IMR-90 (cell line): Measurements from ENCODE around the gene FUBP3. TPM values are rescaled to one million over a fixed set of nuclear protein-coding genes. Genes with fewer than 3 reads are reported as not detected.
A peak's percentile ranks its signal among the peaks of the same experiment; 100 is the strongest.

Experiments
- ATAC-seq: fragments of 200-7000 bp; cut with Tn5 transposase; 2 replicates; pipeline ENCODE4 v1.9.1; 2020; ENCODE audit warnings: low read depth, mild to moderate bottlenecking, moderate library complexity
- BruUV-seq: library from RNA; stranded (reverse); fragments of 400-500 nt; replicated peaks from 2 replicates; lab custom pipeline; 2021; lab: Mats Ljungman, UMichigan
- CTCF ChIA-PET: fragments of 300-600 bp; formaldehyde crosslinking; extraction: SDS; loops from one replicate; lab custom pipeline; 2021; ENCODE audit warnings: antibody characterized with exemption; lab: Yijun Ruan, JAX
- POLR2A ChIA-PET: fragments of 300-600 bp; sonication (Branson Sonifier 250); formaldehyde crosslinking; loops from one replicate; lab custom pipeline; 2022; ENCODE audit warnings: antibody characterized with exemption; ENCODE audit not compliant: unreplicated experiment; lab: Charles Lee
- DNase-seq: peaks from one replicate; pipeline ENCODE4 v3.0.0; 2013
- H2AFZ ChIP-seq: replicated peaks from 2 replicates; pipeline ENCODE3; 2013; ENCODE audit warnings: low read length, mild to moderate bottlenecking; ENCODE audit not compliant: poor library complexity
- H2AK5ac ChIP-seq: 2 replicates; pipeline ENCODE4 v1.6.1; 2013; ENCODE audit warnings: low read depth, low read length, inconsistent platforms
- H2AK9ac ChIP-seq: replicated peaks from 2 replicates; pipeline ENCODE3; 2013; ENCODE audit warnings: mild to moderate bottlenecking, low read depth, low read length, moderate library complexity; ENCODE audit not compliant: poor library complexity
- H2BK120ac ChIP-seq: 2 replicates; pipeline ENCODE4 v1.6.1; 2013; ENCODE audit warnings: low read depth, low read length, inconsistent platforms
- H2BK15ac ChIP-seq: 3 replicates; pipeline ENCODE4 v1.6.1; 2013; ENCODE audit warnings: low read depth, low read length, inconsistent platforms
- H2BK20ac ChIP-seq: 2 replicates; pipeline ENCODE4 v1.6.1; 2013; ENCODE audit warnings: low read depth, mild to moderate bottlenecking, inconsistent platforms, low read length, moderate library complexity
- H2BK5ac ChIP-seq: 2 replicates; pipeline ENCODE4 v1.6.1; 2013; ENCODE audit warnings: mild to moderate bottlenecking, low read depth, low read length, inconsistent platforms; ENCODE audit not compliant: poor library complexity, severe bottlenecking
- H3K14ac ChIP-seq: replicated peaks from 2 replicates; pipeline ENCODE4 v1.6.1; 2013; ENCODE audit warnings: low read depth, low read length, inconsistent platforms
- H3K18ac ChIP-seq: 2 replicates; pipeline ENCODE4 v1.6.1; 2013; ENCODE audit warnings: low read depth, low read length, control low read depth
- H3K23ac ChIP-seq: 2 replicates; pipeline ENCODE4 v1.6.1; 2013; ENCODE audit warnings: low read depth, low read length, inconsistent platforms
- H3K27ac ChIP-seq: 2 replicates; pipeline ENCODE4 v1.5.1; 2013; ENCODE audit warnings: mild to moderate bottlenecking, control low read depth, low read length; ENCODE audit not compliant: insufficient read depth
- H3K27me3 ChIP-seq: 2 replicates; pipeline ENCODE4 v1.6.1; 2013; ENCODE audit warnings: low read length; ENCODE audit not compliant: control insufficient read depth, insufficient read depth
- H3K36me3 ChIP-seq: 2 replicates; pipeline ENCODE4 v1.6.1; 2013; ENCODE audit warnings: low read length, mixed read lengths; ENCODE audit not compliant: control insufficient read depth, insufficient read depth
- H3K4ac ChIP-seq: 2 replicates; pipeline ENCODE4 v1.6.1; 2013; ENCODE audit warnings: low read depth, low read length, inconsistent platforms
- H3K4me1 ChIP-seq: 2 replicates; pipeline ENCODE4 v1.6.1; 2013; ENCODE audit warnings: low read length, mixed read lengths; ENCODE audit not compliant: control insufficient read depth, insufficient read depth
- H3K4me2 ChIP-seq: 2 replicates; pipeline ENCODE4 v1.6.1; 2013; ENCODE audit warnings: low read depth, mild to moderate bottlenecking, control low read depth, low read length, moderate library complexity
- H3K4me3 ChIP-seq: 2 replicates; pipeline ENCODE4 v1.5.1; 2013; ENCODE audit warnings: low read depth, mild to moderate bottlenecking, control low read depth, low read length, moderate library complexity; ENCODE audit not compliant: insufficient read depth
- H3K56ac ChIP-seq: 2 replicates; pipeline ENCODE4 v1.6.1; 2013; ENCODE audit warnings: low read length, inconsistent platforms; ENCODE audit not compliant: insufficient read depth; ENCODE audit errors: extremely low read depth
- H3K79me1 ChIP-seq, 2 experiments: 2 replicates each; pipeline ENCODE4 v1.6.1; 2013; ENCODE audit warnings: low read length in 2 of 2, inconsistent platforms in 1 of 2, low read depth in 1 of 2
- H3K9ac ChIP-seq: 2 replicates; pipeline ENCODE4 v1.6.1; 2013; ENCODE audit warnings: low read depth, low read length, control low read depth
- H3K9me1 ChIP-seq: 2 replicates; pipeline ENCODE4 v1.6.1; 2013; ENCODE audit warnings: low read length, inconsistent platforms; ENCODE audit not compliant: insufficient read depth
- H3K9me3 ChIP-seq: 2 replicates; pipeline ENCODE4 v1.6.1; 2013; ENCODE audit warnings: low read length; ENCODE audit not compliant: control insufficient read depth, insufficient read depth
- H4K20me1 ChIP-seq: 2 replicates; pipeline ENCODE4 v1.6.1; 2013; ENCODE audit warnings: low read length, inconsistent platforms; ENCODE audit not compliant: insufficient read depth
- H4K5ac ChIP-seq: 2 replicates; pipeline ENCODE4 v1.6.1; 2013; ENCODE audit warnings: mild to moderate bottlenecking, low read depth, low read length, control low read depth
- H4K8ac ChIP-seq, 2 experiments: 2 replicates each; pipeline ENCODE4 v1.6.1; 2013; ENCODE audit warnings: low read depth in 2 of 2, low read length in 2 of 2, control low read depth in 1 of 2, inconsistent platforms in 1 of 2
- H4K91ac ChIP-seq: 2 replicates; pipeline ENCODE4 v1.6.1; 2013; ENCODE audit warnings: low read depth, low read length, inconsistent platforms; ENCODE audit not compliant: insufficient read depth
- BHLHE40 ChIP-seq: fragments of 150-350 bp; IDR thresholded peaks from 2 replicates; pipeline ENCODE4 v1.6.1; 2016; ENCODE audit warnings: mild to moderate bottlenecking, low read depth, low read length
- CEBPB ChIP-seq: IDR thresholded peaks from 2 replicates; pipeline ENCODE4 v1.6.1; 2012; ENCODE audit warnings: low read depth, low read length, improper control_type of control experiment
- CHD1 ChIP-seq: IDR thresholded peaks from 2 replicates; pipeline ENCODE4 v1.6.1; 2012; ENCODE audit warnings: low read depth, low read length, improper control_type of control experiment
- CTCF ChIP-seq: conservative IDR thresholded peaks from 2 replicates; pipeline ENCODE4 v1.5.1; 2012; ENCODE audit warnings: mild to moderate bottlenecking, low read depth, low read length, improper control_type of control experiment
- ELK1 ChIP-seq: fragments of 150-350 bp; IDR thresholded peaks from 2 replicates; pipeline ENCODE4 v1.6.1; 2016; ENCODE audit warnings: low read depth, mild to moderate bottlenecking, low read length, moderate library complexity, borderline replicate concordance
- FOS ChIP-seq: fragments of 150-350 bp; IDR thresholded peaks from 2 replicates; pipeline ENCODE4 v1.6.1; 2016; ENCODE audit warnings: low read depth, low read length
- MAFK ChIP-seq: IDR thresholded peaks from 2 replicates; pipeline ENCODE4 v1.6.1; 2012; ENCODE audit warnings: low read depth, low read length, improper control_type of control experiment
- MAZ ChIP-seq: IDR thresholded peaks from 2 replicates; pipeline ENCODE4 v1.6.1; 2012; ENCODE audit warnings: low read depth, mild to moderate bottlenecking, low read length, improper control_type of control experiment, moderate library complexity, borderline replicate concordance
- MXI1 ChIP-seq: IDR thresholded peaks from 2 replicates; pipeline ENCODE4 v1.6.1; 2012; ENCODE audit warnings: low read depth, mild to moderate bottlenecking, low read length, moderate library complexity, borderline replicate concordance
- NFE2L2 ChIP-seq: fragments of 150-350 bp; IDR thresholded peaks from 2 replicates; pipeline ENCODE4 v1.6.1; 2016; ENCODE audit warnings: low read depth, mild to moderate bottlenecking, low read length
- POLR2A ChIP-seq: IDR thresholded peaks from 2 replicates; pipeline ENCODE4 v1.6.1; 2012; ENCODE audit warnings: mild to moderate bottlenecking, low read depth, low read length
- RAD21 ChIP-seq: IDR thresholded peaks from 2 replicates; pipeline ENCODE4 v1.6.1; 2012; ENCODE audit warnings: low read length, improper control_type of control experiment
- RCOR1 ChIP-seq: IDR thresholded peaks from 2 replicates; pipeline ENCODE4 v1.6.1; 2012; ENCODE audit warnings: mild to moderate bottlenecking, low read length, improper control_type of control experiment; ENCODE audit not compliant: insufficient replicate concordance
- RFX5 ChIP-seq: IDR thresholded peaks from 2 replicates; pipeline ENCODE4 v1.8.0; 2012; ENCODE audit warnings: low read depth, mild to moderate bottlenecking, low read length, moderate library complexity
- SMC3 ChIP-seq: fragments of 150-350 bp; IDR thresholded peaks from 2 replicates; pipeline ENCODE4 v1.6.1; 2016; ENCODE audit warnings: low read depth, mild to moderate bottlenecking, antibody characterized with exemption, low read length, moderate library complexity
- USF2 ChIP-seq: fragments of 150-350 bp; IDR thresholded peaks from 2 replicates; pipeline ENCODE4 v1.6.1; 2017; ENCODE audit warnings: mild to moderate bottlenecking, antibody characterized with exemption, low read length, low read depth
- WGBS, 2 experiments: methylation state at CpG; one replicate each; pipeline versions ENCODE4 v1.1.5 to v1.1.7; 2013; ENCODE audit warnings: missing lambda C conversion rate in 2 of 2; ENCODE audit not compliant: insufficient read length in 1 of 2; ENCODE audit errors: extremely low coverage in 2 of 2; 5-methylcytosine and 5-hydroxymethylcytosine counted together
- dilution Hi-C: fragments of 300-500 bp; cut with HindIII; formaldehyde crosslinking; loops from one replicate; pipeline ENCODE4 v1.14.3; 2018; ENCODE audit warnings: low sequenced_read_pairs; ENCODE audit not compliant: unreplicated experiment
- in situ Hi-C: fragments of 300-500 bp; cut with MboI; formaldehyde crosslinking; loops from 3 replicates; pipeline ENCODE4 v1.14.3; 2019; ENCODE audit warnings: low sequenced_read_pairs, inconsistent platforms, mixed read lengths
- intact Hi-C: fragments of 100-400 bp; cut with micrococcal nuclease; formaldehyde crosslinking; loops from 2 replicates; pipeline ENCODE4 v1.10.0; 2022
- polyA plus RNA-seq, 3 experiments: library from polyadenylated mRNA; depleted of rRNA; stranded (reverse); fragments of >200 nt; gene quantifications; 2 replicates each; pipeline ENCODE4 v1.2.3, GENCODE V29; 2012; ENCODE audit warnings: low replicate concordance in 1 of 3
- total RNA-seq: library from RNA; depleted of rRNA; stranded (reverse); fragments of >200 nt; gene quantifications from 2 replicates; pipeline ENCODE4 v1.2.3, GENCODE V29; 2012

The FUBP3 gene
- total and polyA plus RNA-seq, 2 of the 4 experiments (the other 2 are of a cell fraction): 32.3 to 50.1 TPM

- 2% methylated on average over 47 of the region's 58 CpGs; no CpG with 5 or more reads in 1 of the 2 experiments for WGBS, 2 experiments
- Histone ChIP-seq H3K9me1 (no peaks in the 10 kb centered on the region), H3K27me3 (peaks cover 97% of the 10 kb centered on the region), H3K4me2 (no peak overlapping the region), H3K4ac (no peak overlapping the region), H2BK20ac (no peak overlapping the region), H3K14ac (no peak overlapping the region), H3K36me3 (no peaks in the 10 kb centered on the region), H3K9ac (no peak overlapping the region), H4K8ac (no peak overlapping the region), H4K91ac (no peak overlapping the region), H3K4me3 (no peak overlapping the region), H2BK5ac (no peak overlapping the region), H2AK5ac (no peak overlapping the region), H3K4me1 (no peaks in the 10 kb centered on the region; the same call in 1 of the 2 replicates), H3K18ac (no peak overlapping the region), H3K27ac (no peak overlapping the region), H3K23ac (no peak overlapping the region), H3K79me1 (no peaks in the 10 kb centered on the region), H3K9me3 (peaks cover 7% of the 10 kb centered on the region; the same call in 1 of the 2 replicates), H2BK15ac (no peak overlapping the region), H2AFZ (peak overlapping the region; percentile 77), H3K56ac (no peak overlapping the region), H4K20me1 (0 out of 2 replicates have a peak, but pooled peaks cover 3% of the 10 kb centered on the region), H2BK120ac (no peak overlapping the region), H2AK9ac (no peak overlapping the region), H4K5ac (no peak overlapping the region)
- ChIA-PET CTCF (no interaction called here), POLR2A (no interaction called here)
- ATAC-seq (no peak), DNase-seq (no peak)
- intact Hi-C loops (no loop called here), dilution Hi-C loops (no loop called here), in situ Hi-C loops (loop anchor here (25.0 kb wide), 1 partner anchor 547 kb away; no protein-coding TSS in a partner anchor)
- no TSS peak for BruUV-seq
- TF ChIP-seq SMC3: no peak
- TF ChIP-seq MAZ: no peak
- TF ChIP-seq FOS: no peak
- no peak for TF ChIP-seq ELK1
- no peak for TF ChIP-seq BHLHE40
- no peak for TF ChIP-seq POLR2A
- no peak for TF ChIP-seq RFX5
- no peak for TF ChIP-seq USF2
- no peak for TF ChIP-seq MXI1
- TF ChIP-seq RCOR1: no peak
- TF ChIP-seq RAD21: no peak
- no peak for TF ChIP-seq CTCF
- TF ChIP-seq MAFK: no peak
- TF ChIP-seq CHD1: no peak
- no peak for TF ChIP-seq NFE2L2
- no peak for TF ChIP-seq CEBPB
Measured at GRCh38 chr9:130659699-130660248, 80.4 kb downstream of the FUBP3 start.
